HepG2 (cell line): Measurements from ENCODE around the gene TBX21. TPM values are rescaled to one million over a fixed set of nuclear protein-coding genes. Genes with fewer than 3 reads are reported as not detected.

ENCODE experiments used
- ARID3A ChIP-seq: IDR thresholded peaks from 2 replicates; pipeline ENCODE4 v1.6.1; 2012; ENCODE audit warnings: low read depth, low read length, improper control_type of control experiment
- ATF3 ChIP-seq: sonication (generic); formaldehyde crosslinking; IDR thresholded peaks from 2 replicates; pipeline ENCODE4 v1.4.0; 2020; ENCODE audit warnings: missing genetic modification reagents
- CBX2 ChIP-seq, 2 experiments: fragments of 200-600 bp in 1 of 2; sonication (generic); formaldehyde crosslinking in 1 of 2; IDR thresholded peaks; 2 replicates each; pipeline versions ENCODE4 v1.7.0 to v1.8.1; 2018 to 2022; ENCODE audit warnings: low read depth in 2 of 2, low read length in 1 of 2, mild to moderate bottlenecking in 1 of 2, missing genetic modification reagents in 1 of 2
- CCDC6 ChIP-seq: sonication (generic); formaldehyde crosslinking; IDR thresholded peaks from 2 replicates; pipeline ENCODE4 v1.8.1; 2022; ENCODE audit warnings: mild to moderate bottlenecking, missing genetic modification reagents, moderate library complexity
- CREB3 ChIP-seq: sonication (generic); formaldehyde crosslinking; IDR thresholded peaks from 2 replicates; pipeline ENCODE4 v1.5.0; 2020; ENCODE audit warnings: missing genetic modification reagents
- DDIT3 ChIP-seq: sonication (generic); formaldehyde crosslinking; IDR thresholded peaks from 2 replicates; pipeline ENCODE4 v1.4.0; 2020; ENCODE audit warnings: mild to moderate bottlenecking, missing genetic modification reagents
- KDM5A ChIP-seq: fragments of 200-600 bp; sonication (generic); IDR thresholded peaks from 2 replicates; pipeline ENCODE4 v1.7.0; 2018; ENCODE audit warnings: antibody characterized with exemption, mild to moderate bottlenecking, low read length, borderline replicate concordance
- KMT2B ChIP-seq: IDR thresholded peaks from 2 replicates; pipeline ENCODE4 v1.6.1; 2016; ENCODE audit warnings: missing genetic modification reagents, missing compliant biosample characterization
- MED13 ChIP-seq: sonication (generic); formaldehyde crosslinking; IDR thresholded peaks from 2 replicates; pipeline ENCODE4 v1.5.0; 2020; ENCODE audit warnings: missing genetic modification reagents
- PHB2 ChIP-seq: fragments of 450-650 bp; IDR thresholded peaks from 2 replicates; pipeline ENCODE4 v1.6.1; 2018; ENCODE audit not compliant: partially characterized antibody
- RFX3 ChIP-seq: IDR thresholded peaks from 2 replicates; pipeline ENCODE4 v1.6.1; 2016; ENCODE audit warnings: missing biosample characterization, missing genetic modification reagents
- SNAI1 ChIP-seq: sonication (generic); formaldehyde crosslinking; IDR thresholded peaks from 2 replicates; pipeline ENCODE4 v1.5.0; 2020; ENCODE audit warnings: mild to moderate bottlenecking, missing genetic modification reagents, borderline replicate concordance
- ZBTB7B ChIP-seq: sonication (generic); formaldehyde crosslinking; IDR thresholded peaks from 2 replicates; pipeline ENCODE4 v1.4.0; 2020; ENCODE audit warnings: missing genetic modification reagents
- ZFP1 ChIP-seq: IDR thresholded peaks from 2 replicates; pipeline ENCODE4 v1.6.1; 2016
- ZFP36 ChIP-seq: fragments of 150-350 bp; IDR thresholded peaks from 2 replicates; pipeline ENCODE4 v1.6.1; 2018; ENCODE audit warnings: borderline replicate concordance, low read length, low read depth; ENCODE audit not compliant: partially characterized antibody
- ZNF121 ChIP-seq: sonication (generic); formaldehyde crosslinking; IDR thresholded peaks from 2 replicates; pipeline ENCODE4 v1.5.0; 2020; ENCODE audit warnings: mild to moderate bottlenecking, missing genetic modification reagents
- ZNF777 ChIP-seq: sonication (generic); formaldehyde crosslinking; IDR thresholded peaks from 2 replicates; pipeline ENCODE4 v1.4.0; 2020; ENCODE audit warnings: missing genetic modification reagents
- polyA plus RNA-seq, 8 experiments: library from polyadenylated mRNA; depleted of rRNA in 3 of 8; stranded (reverse) in 7 of 8; unstranded in 1 of 8; fragments of >200 nt; fragmentation: Illumina TruSeq in 4 of 8; extraction: Trizol in 4 of 8; gene quantifications; 2 replicates each; pipeline versions ENCODE4 v1.2.1 to v1.2.3, GENCODE V29; 2011 to 2016; ENCODE audit warnings: low read depth in 4 of 8, missing spikeins in 1 of 8, mixed read lengths in 1 of 8; ENCODE audit not compliant: insufficient read depth in 1 of 8
- total RNA-seq, 5 experiments: library from RNA; depleted of rRNA; stranded (reverse); fragments of >200 nt; fragmentation: Illumina TruSeq; extraction: Trizol; gene quantifications; 2 replicates each; pipeline ENCODE4 v1.2.3, GENCODE V29; 2016; ENCODE audit warnings: low read depth in 1 of 5
- TF ChIP-seq, protein P1 (sequence below): sonication (generic); formaldehyde crosslinking; IDR thresholded peaks from 2 replicates; pipeline ENCODE4 v1.4.0; 2020; ENCODE audit warnings: mild to moderate bottlenecking, missing genetic modification reagents

Gene TBX21
- total and polyA plus RNA-seq, 2 of the 13 experiments (the other 11 are each of a cell fraction or from before 2014, with no cell fraction given): not detected

DNA sequence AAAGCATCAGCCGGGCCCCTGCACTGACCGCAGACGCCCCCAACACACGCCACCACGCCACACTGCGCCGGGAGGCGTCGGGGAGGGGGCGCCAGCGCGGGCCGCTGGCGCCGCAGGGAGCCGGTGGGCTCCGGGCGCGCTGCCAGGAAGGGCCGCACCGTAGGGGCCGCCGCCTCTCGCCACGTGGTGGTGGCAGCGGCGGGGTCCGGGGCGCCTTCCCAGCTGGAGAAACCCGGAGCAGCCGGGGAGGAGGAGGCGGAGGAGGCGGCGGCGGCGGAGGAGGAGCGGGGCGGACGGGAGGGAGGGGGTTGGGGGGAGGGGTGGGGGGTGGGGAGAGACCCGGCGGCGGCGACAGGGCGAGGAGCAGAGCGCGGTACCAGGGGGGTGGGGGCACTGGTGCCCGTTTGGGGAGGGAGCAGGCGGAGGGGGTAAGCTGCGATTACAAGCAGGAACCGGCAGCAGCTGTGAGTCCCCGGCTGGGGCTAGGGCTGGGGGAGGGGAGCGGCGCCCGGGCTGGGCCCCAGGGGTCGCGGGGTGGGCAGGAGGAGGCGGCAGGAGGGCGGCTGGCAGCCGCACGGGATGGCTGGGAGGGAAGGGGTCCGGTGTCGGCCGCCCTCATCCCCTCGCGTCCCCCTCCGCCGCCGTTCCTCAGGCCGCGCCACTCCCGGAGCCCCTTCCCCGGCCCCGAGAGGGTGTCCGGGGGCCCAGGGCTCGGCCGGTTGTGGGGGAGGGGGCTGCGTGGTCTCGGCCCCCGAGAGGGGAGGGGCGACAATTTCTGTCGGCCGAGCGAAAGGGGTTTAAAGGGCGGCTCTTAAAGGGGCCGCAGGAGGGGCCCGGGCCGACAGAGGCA, 39.1 kb upstream of the TBX21 start, which contains the start of gene TBKBP1 (continued):
- no peak for TF ChIP-seq CREB3 (CRISPR knock-in tag)
- no peak for TF ChIP-seq RFX3 (CRISPR knock-in tag)
- TF ChIP-seq ARID3A: no peak
- no peak for TF ChIP-seq SNAI1 (CRISPR knock-in tag)
- TF ChIP-seq PHB2: no peak
- no peak for TF ChIP-seq ZFP1 (CRISPR knock-in tag)
- TF ChIP-seq, protein P1, sequence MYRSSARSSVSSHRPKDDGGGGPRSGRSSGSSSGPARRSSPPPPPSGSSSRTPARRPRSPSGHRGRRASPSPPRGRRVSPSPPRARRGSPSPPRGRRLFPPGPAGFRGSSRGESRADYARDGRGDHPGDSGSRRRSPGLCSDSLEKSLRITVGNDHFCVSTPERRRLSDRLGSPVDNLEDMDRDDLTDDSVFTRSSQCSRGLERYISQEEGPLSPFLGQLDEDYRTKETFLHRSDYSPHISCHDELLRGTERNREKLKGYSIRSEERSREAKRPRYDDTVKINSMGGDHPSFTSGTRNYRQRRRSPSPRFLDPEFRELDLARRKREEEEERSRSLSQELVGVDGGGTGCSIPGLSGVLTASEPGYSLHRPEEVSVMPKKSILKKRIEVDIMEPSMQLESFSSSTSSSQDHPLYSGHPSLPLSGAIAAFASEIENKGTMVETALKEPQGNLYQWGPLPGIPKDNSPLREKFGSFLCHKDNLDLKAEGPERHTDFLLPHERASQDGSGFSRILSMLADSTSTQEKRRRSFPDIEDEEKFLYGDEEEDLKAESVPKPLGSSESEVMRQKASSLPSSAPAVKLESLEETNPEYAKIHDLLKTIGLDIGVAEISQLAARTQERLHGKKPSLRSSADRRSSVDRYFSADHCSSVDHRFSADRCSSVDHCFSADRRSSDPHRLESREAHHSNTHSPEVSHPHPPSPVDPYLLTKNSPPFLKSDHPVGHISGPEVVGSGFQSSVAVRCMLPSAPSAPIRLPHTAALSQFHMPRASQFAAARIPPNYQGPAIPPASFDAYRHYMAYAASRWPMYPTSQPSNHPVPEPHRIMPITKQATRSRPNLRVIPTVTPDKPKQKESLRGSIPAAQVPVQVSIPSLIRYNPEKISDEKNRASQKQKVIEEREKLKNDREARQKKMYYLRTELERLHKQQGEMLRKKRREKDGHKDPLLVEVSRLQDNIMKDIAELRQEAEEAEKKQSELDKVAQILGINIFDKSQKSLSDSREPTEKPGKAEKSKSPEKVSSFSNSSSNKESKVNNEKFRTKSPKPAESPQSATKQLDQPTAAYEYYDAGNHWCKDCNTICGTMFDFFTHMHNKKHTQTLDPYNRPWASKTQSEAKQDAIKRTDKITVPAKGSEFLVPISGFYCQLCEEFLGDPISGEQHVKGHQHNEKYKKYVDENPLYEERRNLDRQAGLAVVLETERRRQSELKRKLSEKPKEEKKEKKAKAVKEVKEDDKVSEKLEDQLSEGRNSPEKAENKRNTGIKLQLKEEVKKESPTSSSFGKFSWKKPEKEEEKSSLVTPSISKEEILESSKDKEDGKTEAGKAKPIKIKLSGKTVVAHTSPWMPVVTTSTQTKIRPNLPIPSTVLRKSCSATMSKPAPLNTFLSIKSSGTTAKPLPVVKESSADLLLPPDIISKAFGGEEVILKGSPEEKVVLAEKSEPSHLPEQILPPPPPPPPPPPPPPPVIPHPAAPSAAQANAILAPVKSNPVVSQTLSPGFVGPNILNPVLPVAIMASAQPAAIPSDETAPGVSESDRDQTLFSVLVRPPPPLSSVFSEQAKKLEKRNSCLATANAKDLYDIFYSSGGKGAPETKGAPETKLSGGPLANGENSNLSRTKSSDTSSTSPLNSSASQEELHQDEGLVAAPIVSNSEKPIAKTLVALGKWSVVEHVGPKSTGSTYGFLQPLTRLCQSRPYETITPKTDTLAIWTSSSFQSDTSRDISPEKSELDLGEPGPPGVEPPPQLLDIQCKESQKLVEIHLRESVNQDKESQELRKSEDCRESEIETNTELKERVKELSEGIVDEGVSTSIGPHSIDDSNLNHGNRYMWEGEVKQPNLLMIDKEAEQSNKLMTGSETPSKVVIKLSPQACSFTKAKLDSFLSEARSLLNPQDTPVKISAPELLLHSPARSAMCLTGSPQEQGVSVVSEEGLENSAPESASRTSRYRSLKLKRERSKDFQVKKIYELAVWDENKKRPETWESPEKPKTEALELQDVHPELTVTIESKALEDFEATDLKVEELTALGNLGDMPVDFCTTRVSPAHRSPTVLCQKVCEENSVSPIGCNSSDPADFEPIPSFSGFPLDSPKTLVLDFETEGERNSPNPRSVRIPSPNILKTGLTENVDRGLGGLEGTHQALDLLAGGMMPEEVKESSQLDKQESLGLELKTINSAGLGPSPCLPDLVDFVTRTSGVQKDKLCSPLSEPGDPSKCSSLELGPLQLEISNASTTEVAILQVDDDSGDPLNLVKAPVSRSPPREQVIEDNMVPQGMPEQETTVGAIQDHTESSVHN (CRISPR knock-in tag): no peak
- no peak for TF ChIP-seq CCDC6
- no peak for TF ChIP-seq DDIT3 (CRISPR knock-in tag)
- no peak for TF ChIP-seq CBX2 (IDR thresholded peaks at IDR 0.05; ENCODE audit: low read depth, low read length)
- TF ChIP-seq CBX2 (CRISPR knock-in tag; IDR thresholded peaks at IDR 0.05; ENCODE audit: low read depth): no peak
- no peak for TF ChIP-seq ZFP36
- no peak for TF ChIP-seq KDM5A
- no peak for TF ChIP-seq MED13 (CRISPR knock-in tag)
- TF ChIP-seq ZNF777: no peak; the same call in 1 of the 2 replicates
- 0 out of 2 replicates have a peak, but pooled peaks have one; percentile 41 for TF ChIP-seq ZBTB7B (CRISPR knock-in tag)
- TF ChIP-seq KMT2B (CRISPR knock-in tag): 0 out of 2 replicates have a peak, but pooled peaks have one; percentile 21
- no peak for TF ChIP-seq ZNF121 (CRISPR knock-in tag)
- TF ChIP-seq ATF3 (CRISPR knock-in tag): no peak
